ENCODE data around the gene IFNA5.
A peak's percentile ranks its signal among the peaks of the same experiment; 100 is the strongest.

The IFNA5 gene

DNA sequence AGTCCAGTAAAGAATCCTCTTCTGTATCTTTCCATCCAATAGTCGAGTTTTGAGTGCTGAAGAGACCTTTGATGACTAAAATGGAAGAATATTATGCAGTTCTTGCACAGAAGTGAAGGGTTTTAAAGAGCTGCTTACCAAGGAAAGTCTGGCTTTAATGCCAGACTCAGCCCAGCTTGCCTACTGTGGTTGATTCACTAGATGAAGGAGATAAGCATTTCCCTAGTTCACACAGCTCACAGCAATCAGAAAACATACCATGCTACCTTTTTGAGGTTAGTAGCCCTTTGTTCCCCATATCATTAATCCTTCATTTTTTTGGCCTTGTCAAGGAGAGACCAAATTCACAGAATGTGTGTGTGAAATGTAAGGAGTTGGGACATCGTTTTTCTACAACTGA is 15.3 kb downstream of the IFNA5 start:
- DNase-seq, result no peak

DNA sequence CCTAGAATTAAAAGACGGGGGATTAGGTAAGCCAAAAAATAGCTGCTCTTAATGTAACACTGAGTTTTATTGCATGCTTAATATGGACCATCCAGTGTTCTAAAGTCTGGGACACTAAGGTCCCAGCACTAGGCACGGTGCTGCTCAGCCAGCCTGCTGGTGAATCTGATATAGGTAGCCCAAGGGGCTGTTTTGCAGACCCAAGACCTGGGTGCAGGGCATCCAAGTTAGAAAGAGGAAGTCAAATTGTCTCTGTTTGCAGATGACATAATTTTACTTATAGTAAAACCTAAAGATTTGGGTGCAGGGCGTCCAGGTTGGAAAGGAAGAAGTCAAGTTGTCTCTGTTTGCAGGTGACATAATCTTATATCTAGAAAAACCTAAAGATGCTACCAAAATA is 17.8 kb downstream of the IFNA5 start:
- DNase-seq, result no peak

DNA sequence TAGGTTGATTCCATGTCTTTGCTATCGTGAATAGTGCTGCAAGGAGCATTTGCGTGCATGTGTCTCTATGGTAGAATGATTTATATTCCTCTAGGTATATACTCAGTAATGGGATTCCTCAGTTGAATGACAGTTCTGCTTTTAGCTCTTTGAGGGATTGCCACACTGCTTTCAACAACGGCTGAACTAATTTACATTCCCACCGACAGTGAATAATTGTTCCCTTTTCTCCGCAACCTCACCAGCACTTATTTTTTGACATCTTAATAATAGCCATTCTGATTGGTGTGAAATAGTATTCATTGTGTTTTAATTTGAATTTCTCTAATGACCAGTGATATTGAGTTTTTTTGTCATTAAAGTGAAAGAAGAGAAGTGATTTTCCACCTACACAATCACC is 18.5 kb downstream of the IFNA5 start:
- no peak for DNase-seq

DNA sequence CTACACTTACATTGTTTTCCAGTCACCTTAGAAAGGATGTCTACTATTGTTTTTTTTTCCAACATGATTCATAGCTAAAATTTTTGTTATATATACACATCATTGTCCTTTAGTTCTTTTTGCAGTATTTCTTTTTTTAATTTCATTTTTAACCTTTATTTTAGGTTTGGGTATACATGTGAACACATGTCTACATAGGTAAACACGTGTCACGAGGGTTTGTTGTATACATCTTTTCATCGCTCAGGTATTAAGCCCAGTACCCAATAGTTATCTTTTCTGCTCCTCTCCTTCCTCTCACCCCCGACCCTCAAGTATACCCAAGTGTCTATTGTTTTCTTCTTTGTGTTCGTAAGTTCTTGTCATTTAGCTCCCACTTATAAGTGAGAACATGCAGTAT is 19.0 kb downstream of the IFNA5 start:
- DNase-seq, result no peak

DNA sequence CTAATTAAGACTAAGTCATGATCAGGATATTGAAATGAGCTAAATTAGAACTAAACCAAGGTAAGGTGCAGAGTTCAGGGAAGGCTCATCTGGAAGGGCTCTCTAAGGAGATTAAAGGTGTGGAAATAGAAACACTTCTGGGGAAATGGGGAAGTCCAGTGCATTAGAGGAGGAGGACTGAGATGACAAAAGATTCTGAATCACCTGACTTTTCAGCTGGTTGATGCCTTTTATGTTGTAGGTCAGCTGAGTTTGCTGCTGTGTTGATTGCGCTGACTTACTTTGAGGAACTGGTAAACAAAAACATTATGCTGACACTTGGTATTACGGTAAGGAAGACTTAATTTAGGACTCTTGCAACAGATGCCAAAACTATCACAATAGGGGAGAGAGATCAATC is 23.8 kb downstream of the IFNA5 start:
- peak; percentile 5 to 16 for DNase-seq

DNA sequence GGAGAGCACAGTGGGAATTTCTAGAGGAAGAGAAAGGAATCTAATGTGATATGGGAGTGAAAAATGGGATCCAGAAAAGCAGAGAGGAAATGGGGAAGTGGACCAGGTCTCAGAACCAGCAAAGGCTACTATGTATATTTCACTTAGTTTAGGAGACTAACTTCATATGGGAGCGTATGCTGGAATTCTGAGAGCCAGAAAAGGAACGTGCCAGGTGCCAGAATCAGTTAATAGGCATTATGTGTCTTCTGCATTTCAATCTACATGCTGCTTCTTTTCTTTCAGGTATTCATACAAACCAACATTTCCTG is 36.8 kb downstream of the IFNA5 start:
- DNase-seq, result no peak

DNA sequence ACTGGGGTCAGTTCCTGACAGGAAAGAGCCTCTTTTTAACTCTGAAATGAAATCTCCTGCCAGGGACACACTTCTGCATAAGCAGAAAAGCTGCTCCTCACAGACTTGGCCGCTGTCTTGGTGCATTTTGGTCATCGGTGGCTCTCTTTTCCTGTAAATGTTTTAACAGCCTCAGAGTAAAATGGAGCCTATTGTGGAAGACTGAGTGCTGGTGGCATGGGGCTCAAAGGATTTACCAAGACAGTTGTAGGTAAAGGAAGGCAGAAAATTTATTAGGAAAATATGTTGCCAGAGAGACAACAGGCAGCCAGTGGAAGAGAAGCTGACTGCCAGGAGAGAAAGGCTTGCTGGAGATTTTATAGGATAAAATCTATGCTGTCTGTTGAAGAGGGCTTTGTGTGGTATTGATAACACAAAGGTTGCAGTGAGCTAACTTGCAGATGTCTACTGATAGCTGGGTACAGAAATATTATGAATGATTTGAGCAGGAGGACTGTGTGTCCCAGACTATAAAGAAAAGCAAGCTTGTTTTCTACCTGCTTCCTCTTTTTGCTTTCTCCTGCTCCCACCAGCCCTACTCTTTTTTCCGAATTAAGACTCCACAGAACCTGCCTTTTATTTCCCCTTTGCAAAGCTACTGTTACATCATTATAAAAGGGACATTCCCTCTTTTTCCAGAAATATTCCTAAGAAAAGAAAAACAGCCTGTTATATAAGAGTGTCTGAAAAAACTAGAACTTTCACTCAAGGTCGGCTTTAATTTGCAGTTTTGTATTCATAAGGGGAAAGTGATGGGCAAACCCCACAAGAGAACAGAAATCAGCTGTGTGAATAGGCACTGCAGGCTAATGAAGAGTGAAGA is 37.4 kb downstream of the IFNA5 start:
- DNase-seq, result peak; percentile 29 to 49

DNA sequence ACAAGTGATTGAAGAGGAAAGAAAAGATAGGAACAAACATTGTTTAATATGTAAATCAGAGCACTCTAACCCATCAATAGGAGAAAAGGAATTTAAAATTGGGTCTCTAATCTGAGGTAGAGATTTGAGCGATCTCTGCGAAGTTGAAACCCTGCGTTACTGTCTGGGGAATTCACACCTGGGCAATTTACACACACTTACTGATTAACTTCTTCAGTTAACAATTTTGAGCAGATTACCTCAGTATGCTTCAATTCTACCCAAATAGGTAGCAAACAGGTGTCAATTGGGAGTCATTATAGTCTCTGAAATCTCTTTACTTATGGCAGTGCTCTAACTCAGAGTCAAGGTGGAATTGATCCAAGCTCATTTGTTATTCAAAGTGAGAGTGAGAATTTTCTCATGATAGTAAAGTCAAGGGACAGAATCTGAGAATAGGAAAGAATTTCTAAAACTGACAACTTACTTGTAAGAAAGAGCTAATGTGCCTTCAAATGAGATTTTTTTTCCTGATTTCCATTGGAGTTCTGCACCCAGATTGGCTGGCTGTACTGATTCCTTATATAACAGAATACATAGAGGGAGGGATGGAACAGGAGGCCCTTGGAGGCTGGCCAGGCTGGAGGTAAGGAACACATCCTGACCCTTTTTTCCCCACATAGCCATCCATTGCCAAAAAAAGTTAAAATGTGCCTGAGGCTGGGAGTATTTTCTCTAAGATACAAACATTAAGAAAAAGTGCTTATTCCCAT is 38.2 kb downstream of the IFNA5 start:
- no peak for DNase-seq

DNA sequence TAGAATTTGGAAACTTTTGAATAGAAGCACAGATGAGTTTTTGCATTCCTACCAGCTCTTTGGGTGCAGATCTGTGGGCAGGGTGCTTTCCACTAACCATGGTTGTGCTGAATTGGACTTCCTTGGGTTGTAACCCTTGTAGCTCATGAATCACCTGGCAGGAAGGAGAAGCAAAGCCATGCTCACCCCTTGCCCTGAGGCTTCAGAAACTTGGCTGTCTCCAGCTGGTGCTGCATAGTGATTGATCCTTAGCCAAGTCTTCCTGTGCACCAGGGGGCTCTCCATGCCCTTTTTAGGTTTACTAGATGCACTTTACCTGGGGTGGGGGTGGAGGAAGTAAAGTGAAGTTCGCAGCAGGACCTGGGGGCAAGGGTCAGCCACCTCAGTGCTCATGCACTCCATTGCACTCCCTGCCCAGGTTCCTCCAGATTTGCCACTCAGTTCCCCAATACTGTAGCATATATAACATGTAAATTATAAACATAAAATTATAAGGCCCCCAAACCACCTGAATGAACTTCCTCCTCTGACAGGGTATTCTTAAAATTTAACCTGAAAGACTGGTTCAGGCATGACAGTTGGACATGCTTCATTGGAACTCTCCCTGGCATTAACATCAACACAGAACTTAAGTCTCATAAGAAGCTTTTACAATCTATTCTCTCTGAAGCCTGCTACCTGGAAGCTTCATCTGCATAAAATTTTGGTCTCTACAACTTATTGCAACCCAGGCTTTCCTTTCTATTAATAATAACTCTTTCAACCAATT is 39.5 kb downstream of the IFNA5 start:
- DNase-seq, result no peak

DNA sequence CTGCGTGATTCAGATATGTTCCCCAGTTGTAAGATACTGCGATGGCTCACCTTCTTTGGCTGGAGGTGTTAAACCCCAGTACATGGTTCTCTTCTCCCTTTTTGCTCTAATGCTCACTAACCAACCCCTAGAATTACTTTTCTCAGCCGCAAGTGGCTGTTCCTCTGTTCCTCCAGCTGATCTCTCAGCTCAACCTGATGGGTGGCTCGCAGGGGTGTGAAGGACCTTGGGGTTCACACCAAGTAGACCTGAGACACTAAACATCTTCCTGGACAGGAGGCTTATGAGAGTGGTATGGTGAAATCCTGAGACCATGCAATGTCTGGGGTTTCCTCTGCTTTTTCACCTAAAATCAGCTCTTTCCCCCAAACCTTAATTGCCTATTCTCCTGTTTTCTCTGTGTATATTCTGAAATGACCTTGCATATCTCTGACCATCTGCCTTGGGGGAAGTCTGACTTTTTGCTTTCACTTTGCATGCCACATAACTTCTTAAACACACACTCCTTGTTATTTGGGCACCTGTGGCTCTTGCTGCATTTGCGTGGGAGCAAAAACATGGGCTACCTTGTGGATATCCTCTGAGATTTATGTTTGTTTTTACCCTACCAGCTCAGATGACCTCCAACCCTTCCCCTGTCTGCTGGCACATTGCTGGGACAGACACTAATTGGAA is 49.4 kb downstream of the IFNA5 start:
- no peak for DNase-seq

Data from AML-193 (cell line).